HEK293T (cell line): ENCODE results near the gene DNAJB4.
"Not testable (repeated sequence)": the region's sequence is repeated elsewhere in the genome, so short reads cannot be mapped to it uniquely, and the experiment has no call there.

ENCODE experiments used
- BHLHE40 ChIP-seq: fragments of 450-650 bp; IDR thresholded peaks from 2 replicates; pipeline ENCODE4 v1.6.1; 2016; ENCODE audit warnings: mild to moderate bottlenecking, moderate library complexity, borderline replicate concordance
- ELF4 ChIP-seq: fragments of 450-650 bp; IDR thresholded peaks from 2 replicates; pipeline ENCODE4 v1.6.1; 2017; ENCODE audit warnings: antibody characterized with exemption
- FOXK2 ChIP-seq: fragments of 450-650 bp; IDR thresholded peaks from 2 replicates; pipeline ENCODE4 v1.6.1; 2016; ENCODE audit warnings: mild to moderate bottlenecking
- FOXM1 ChIP-seq: fragments of 450-650 bp; IDR thresholded peaks from 2 replicates; pipeline ENCODE4 v1.6.1; 2017; ENCODE audit warnings: mild to moderate bottlenecking, borderline replicate concordance
- L3MBTL2 ChIP-seq: fragments of 450-650 bp; conservative IDR thresholded peaks from 2 replicates; pipeline ENCODE4 v1.6.1; 2016; ENCODE audit warnings: mild to moderate bottlenecking
- LEF1 ChIP-seq: fragments of 450-650 bp; IDR thresholded peaks from 2 replicates; pipeline ENCODE4 v1.6.1; 2017; ENCODE audit warnings: mild to moderate bottlenecking, borderline replicate concordance
- SP1 ChIP-seq: fragments of 450-650 bp; IDR thresholded peaks from 2 replicates; pipeline ENCODE4 v1.6.1; 2017
- TARDBP ChIP-seq: fragments of 450-650 bp; IDR thresholded peaks from 2 replicates; pipeline ENCODE4 v1.6.1; 2016

DNA sequence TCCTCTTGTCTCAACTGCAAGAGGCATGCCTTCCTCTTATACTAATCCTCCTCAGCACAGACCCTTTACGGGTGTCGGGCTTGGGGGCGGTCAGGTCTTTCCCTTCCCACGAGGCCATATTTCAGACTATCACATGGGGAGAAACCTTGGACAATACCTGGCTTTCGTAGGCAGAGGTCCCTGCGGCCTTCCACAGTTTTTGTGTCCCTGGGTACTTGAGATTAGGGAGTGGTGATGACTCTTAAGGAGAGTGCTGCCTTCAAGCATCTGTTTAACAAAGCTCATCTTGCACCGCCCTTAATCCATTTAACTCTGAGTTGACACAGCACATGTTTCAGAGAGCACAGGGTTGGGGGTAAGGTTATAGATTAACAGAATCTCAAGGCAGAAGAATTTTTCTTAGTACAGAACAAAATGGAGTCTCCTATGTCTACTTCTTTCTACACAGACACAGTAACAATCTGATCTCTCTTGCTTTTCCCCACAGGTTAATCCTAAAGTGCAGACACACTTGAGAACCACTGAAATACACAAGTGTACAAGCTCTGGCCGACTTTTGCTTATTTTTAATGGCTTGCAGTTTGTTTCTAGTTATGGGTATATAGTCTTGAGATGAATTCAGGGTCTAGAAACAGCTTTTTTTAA is 21.3 kb upstream of the DNAJB4 start:
- not testable (repeated sequence) for TF ChIP-seq TARDBP, SP1, ELF4, BHLHE40, FOXM1, LEF1, L3MBTL2, FOXK2
